Measurements from ENCODE around the gene TMEM87B.

DNA sequence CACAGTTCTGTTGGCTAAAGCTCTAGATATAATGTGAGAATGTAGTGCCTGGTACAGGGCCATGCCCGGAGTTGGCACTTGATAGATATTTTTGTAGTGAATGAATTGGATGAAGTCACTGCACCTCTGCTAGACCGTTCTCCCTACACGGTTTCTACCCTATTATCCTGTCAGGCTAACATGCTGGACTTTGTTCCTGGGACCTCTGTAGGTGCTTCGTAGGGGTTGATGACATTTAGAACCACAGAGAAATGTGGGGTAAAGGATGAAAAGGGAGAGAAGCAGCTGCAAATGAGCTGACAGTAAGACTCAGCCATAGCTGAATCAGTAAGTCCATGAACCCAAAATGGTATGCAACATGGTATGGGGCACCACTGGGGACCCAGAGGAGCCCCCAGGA is 79.1 kb downstream of the TMEM87B start:
- TF ChIP-seq, protein P1, sequence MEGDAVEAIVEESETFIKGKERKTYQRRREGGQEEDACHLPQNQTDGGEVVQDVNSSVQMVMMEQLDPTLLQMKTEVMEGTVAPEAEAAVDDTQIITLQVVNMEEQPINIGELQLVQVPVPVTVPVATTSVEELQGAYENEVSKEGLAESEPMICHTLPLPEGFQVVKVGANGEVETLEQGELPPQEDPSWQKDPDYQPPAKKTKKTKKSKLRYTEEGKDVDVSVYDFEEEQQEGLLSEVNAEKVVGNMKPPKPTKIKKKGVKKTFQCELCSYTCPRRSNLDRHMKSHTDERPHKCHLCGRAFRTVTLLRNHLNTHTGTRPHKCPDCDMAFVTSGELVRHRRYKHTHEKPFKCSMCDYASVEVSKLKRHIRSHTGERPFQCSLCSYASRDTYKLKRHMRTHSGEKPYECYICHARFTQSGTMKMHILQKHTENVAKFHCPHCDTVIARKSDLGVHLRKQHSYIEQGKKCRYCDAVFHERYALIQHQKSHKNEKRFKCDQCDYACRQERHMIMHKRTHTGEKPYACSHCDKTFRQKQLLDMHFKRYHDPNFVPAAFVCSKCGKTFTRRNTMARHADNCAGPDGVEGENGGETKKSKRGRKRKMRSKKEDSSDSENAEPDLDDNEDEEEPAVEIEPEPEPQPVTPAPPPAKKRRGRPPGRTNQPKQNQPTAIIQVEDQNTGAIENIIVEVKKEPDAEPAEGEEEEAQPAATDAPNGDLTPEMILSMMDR (IDR thresholded peaks at IDR 0.05) = no peak
- TF ChIP-seq POLR2AphosphoS5 (IDR thresholded peaks at IDR 0.05) (no peak), POLR2A (IDR thresholded peaks at IDR 0.05) (no peak)
